ENCODE results near the gene SRD5A2.

The SRD5A2 gene

DNA sequence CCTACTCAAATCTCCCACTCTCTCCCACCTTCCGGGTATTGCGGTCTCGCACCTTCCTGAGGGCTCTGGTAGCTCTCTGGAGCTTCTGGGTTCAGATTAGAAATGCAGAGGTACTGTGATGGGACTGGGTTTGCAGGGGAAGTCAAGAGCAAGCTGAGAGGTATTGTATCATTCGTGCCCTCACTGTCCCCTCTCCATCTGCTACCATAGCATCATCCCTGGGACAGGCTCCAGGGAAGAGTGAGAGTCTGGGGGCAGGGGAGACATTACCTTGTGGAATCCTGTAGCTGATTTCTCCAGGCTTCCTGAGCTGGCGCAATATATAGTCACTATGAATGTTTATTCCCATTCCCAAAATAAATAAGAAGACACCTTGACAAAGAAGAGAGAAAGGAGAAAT is 49.6 kb downstream of the SRD5A2 start:
- DNase-seq = no peak

DNA sequence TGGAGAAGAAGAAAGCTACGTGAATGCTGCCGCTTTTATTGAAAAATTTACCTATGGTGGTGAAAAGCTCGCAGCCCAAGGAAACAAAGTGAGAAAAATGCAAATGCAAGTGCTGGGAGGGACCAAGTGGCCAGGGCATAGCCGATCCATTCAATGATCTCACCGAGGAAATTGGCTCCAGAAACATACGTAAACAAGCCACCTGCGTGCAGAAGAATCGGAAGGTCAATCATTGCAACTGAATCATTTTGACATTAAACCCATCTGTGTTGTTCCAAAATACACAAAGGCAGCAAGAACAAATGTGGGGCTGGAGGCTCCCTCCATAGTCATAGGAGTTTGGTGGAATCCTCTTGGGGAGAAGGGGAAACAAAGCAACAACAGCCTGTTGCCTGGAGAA is 51.5 kb downstream of the SRD5A2 start:
- no peak for DNase-seq

DNA sequence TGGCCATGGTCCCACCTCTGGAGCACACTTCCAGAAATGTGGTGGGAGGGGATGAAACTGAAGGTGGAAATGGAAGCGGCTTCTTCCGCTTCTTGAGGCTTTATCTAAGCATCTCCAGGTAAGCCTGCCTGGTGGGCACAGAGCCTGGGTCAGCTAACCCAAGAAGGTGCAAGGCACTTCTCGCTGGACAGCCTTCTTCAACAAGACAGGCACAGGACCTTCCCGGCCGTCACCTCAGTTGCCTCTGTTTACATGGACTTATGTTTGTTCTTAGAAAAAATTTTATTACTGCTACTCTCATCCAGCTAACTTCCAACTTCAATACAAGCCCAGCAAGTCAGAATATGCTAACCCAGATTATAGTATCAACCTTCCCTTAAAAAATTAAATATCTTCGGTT is 51.9 kb downstream of the SRD5A2 start:
- no peak for DNase-seq

DNA sequence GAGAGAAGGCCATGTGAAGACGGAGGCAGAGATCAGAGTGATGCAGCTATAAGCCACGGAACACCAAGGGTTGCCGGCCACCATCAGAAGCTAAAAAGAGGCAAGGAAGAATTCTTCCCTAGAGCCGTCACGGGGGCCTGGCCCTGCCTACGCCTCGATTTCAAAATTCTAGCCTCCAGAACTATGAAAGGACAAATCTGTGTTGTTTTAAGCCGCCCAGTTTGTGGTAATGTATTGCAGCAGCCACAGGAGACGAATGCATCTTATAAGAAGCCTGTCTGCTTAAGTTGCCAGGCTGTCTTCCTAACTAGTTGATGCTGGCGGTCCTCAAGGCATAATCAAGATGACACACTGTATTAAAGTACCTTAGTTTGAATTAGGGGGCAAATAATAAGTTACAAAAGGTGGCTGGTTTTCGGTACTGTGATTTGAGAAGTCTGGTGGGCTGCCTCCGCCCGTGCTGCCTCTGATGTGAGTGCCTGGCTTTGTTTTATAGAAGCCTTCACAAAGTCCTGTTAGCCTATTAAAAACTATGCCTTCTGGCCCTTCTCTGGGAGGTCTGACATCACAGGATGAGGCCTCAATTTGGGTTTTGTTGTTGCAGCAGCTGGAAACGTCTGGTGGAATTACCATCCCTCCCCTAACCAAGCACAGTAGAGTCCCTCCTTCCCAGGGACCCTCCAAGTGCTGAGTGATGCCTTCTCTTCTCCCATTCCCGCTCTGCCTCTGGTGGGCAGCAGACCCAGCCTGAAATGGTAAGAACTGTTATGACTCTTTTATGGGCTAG is 53.6 kb downstream of the SRD5A2 start:
- no peak for DNase-seq

DNA sequence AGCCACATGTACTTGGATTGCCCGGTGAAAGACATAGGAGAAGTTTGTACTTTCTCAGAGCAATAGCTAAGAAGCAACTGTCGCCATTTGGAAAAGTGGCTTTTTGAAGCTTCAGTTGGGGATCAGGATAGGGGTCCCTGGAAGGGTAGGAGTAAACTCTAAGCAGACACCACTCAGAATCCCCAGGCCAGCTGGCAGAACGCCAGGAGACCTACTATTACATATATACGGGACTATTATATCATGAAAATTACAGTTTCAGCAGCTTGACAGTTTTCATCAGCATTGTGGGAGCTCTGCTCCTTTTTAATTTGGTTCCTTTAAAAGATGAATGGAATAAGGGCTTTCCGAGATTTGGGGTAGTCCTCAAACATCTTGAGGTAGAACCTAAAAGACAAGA is 54.9 kb downstream of the SRD5A2 start:
- no peak for DNase-seq

DNA sequence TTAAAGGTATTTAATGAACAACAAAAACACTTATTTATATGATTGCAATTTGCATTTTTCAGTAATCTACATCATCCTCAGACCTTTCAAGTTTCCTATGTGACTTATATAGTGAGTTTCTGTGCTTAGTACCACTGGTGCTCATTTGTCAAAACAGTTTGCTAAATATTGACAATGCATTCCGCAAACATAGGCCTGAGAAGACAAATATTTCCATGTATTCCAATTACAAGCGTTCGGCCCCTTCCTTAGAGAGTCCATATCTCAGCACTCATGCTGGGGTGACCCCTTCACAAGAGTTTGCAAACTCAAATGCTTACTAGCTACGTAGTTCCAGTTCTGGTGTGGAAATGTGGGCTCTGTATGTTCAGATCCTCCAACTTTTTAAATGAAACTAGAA is 56.1 kb downstream of the SRD5A2 start:
- no peak for DNase-seq

DNA sequence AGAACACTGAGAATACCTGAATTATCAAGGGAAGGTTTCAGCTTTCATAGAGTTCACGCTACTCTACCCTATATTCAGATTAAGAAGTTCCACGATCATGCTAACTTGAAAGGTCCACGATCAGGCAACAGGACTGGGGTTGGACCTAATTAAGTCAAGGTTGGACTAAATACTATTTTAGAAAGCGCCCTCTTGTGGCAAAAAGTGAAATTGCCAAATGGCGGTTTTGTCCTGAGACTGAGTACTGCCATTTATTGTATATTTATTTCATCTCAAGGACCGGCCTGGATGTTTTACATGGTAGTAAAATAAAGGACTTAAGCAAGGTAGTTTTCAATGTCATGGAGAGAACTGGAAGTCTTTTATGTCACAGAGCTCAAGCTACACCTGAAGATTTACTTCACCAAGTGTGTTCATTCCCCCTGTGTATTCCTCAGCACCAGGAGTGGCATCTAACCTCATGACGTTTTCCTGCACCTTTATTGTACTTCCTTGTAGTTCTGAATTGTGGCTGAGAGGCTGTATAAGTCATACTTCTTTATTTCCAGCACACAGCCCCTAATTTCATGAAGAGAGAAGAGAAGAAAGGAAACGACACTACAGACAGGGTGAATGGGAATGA is 56.8 kb downstream of the SRD5A2 start:
- DNase-seq = peak; percentile 38

DNA sequence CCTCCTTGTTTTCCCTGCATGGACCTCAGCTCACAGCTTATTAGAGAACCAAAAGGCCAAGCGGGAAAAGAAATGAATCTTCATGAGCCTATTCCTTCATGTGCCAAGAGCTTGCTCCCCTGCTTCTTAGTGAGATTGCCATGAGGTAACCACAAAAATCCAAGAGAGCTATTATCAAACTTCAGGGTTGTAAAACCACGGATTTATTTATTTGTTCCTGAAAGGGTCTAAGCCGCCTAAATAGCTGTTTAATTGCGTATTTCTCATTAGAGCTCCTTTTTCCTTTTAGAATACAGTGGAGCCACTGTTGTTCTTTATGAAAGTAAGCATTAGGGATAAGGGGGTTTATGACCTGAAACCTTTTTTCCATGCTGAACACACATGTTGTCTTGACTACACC is 58.0 kb downstream of the SRD5A2 start:
- DNase-seq = no peak

DNA sequence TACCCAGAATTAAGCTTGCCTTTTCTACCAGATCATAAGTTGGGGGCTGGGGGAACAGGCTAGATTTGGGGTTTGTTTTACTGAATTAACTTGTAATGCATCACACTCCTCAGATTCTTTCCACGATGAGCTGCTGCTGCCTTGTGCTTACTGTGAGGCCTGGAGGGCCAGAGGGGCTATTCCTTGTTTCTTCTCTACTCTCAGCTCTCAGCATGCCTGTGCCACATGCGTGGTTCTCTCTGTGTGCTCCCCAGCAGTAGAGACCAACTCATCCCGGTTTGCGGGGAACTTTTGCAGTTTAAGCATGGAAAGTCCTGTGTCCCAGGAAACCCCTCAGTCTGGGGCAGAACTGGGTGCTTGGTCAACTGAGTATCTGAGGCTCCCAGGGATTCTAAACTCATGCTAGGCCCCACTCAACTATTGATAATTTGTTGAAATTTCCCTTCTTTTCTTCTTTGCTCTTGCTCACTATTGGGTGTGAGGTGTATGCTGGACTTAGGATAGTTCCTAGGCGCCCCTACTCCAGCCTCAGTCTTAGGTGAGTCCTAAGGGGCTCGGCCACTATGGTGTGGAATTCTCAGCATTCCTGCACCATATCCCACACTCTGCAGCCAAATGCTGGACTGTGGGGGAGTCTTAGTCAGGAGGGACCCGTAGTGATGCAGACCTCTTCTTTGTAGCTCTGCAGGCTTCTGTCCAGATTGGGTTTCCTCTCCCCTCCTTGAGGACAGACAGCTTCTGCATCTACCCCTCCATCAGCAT is 63.1 kb downstream of the SRD5A2 start:
- DNase-seq = no peak

DNA sequence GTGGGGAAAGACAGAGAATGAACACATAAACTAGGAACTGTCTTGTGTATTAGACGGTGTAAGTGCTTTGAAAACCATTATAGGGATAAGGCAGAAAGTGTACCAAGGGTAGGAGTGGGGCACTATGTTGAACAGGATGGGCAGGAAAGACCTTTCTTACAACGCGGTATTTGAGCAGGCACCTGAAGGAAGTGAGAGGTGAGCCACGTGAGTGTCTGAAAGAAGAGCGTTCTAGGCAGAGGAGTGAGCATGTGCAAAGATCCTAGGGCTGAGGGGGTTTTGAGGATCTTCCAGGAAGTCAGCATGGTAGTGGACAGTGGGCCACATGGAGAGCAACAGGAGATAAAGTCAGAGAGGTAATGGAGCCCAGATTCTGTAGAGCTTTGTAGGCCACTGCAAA is 65.2 kb downstream of the SRD5A2 start:
- no peak for DNase-seq

DNA sequence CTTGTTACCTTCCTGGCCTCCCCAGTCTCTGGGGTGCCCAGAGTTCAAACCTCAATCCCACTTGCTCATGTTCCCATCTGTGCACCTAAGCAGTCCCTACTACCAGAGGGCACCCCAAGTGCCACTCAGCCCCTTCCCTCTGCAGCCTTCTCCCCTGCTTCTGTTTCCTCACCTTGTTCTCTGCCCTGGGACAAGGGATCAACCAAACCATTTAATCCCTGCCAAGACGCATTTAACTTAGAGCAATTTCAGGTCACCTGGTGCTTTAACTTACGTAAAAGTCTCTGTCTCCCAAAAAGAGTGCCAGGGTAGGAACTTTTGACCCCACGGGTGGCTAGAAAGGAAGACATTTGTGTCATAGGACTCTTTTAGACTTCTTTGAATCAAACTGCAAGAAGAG is 67.2 kb downstream of the SRD5A2 start:
- no peak for DNase-seq

DNA sequence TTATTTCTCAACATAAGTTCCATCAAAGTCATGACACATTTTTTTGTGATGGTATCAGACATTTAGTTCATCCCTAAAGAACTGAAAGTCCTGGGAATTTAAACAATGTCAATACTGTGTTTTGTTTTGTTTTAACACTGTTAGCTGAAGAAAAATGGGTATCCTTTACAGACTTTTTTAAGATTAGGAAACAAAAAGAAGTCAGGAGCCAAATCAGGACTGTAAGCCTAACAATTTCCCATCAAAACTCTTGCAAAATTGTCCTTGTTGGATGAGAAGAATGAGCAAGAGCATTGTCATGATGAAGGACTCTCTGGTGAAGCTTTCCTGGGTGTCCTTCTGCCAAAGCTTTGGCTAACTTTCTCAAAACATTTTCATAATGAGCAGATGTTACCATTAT is 69.4 kb downstream of the SRD5A2 start:
- DNase-seq = no peak

DNA sequence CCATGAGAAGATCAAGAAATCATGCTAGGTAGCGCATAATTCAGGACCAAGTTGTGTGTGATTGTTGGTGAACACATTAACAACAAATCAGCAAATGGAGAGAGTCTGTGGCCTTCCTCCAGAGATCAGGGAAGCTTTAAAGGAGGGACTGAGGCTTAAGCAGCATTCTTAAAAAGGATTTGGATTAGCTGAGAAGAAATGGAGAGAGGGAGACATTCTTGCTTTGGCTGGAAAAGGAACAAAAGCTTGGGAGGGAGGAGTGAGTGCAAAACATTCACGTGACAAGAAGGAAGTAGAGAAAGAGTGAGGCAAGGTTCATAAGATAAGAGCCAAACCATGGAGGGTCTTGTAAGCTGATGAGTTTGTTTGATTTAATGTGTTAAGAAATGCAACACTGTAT is 75.6 kb downstream of the SRD5A2 start:
- DNase-seq = no peak

DNA sequence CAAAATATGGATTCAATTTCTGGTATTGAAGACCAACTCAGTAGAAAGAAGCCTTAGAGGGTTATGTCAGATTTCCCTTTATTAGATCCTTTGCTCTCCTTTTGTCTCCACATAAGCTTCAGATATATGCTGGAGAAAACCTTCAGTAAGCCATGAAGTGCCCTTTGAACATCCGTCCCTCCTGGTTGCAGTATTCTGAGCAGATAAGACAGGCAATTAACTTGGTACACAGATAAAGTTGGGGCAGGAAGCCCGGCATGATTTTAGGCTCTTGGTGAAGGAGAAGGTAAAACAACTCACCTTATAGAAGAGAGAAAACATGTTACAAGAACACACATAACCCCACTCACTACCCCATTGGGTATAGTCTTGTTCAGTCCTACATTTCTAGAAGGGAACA is 76.4 kb downstream of the SRD5A2 start:
- DNase-seq = no peak

DNA sequence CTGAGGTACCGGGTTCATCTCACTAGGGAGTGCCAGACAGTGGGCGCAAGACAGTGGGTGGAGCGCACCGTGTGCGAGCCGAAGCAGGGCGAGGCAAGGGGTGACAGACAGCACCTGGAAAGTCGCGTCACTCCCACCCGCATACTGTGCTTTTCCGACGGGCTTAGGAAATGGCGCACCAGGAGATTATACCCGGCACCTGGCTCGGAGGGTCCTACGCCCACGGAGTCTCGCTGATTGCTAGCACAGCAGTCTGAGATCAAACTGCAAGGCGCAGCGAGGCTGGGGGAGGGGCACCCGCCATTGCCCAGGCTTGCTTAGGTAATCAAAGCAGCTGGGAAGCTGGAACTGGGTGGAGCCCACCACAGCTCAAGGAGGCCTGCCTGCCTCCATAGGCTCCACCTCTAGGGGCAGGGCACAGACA is 84.3 kb downstream of the SRD5A2 start:
- DNase-seq = peak; percentile 59

DNA sequence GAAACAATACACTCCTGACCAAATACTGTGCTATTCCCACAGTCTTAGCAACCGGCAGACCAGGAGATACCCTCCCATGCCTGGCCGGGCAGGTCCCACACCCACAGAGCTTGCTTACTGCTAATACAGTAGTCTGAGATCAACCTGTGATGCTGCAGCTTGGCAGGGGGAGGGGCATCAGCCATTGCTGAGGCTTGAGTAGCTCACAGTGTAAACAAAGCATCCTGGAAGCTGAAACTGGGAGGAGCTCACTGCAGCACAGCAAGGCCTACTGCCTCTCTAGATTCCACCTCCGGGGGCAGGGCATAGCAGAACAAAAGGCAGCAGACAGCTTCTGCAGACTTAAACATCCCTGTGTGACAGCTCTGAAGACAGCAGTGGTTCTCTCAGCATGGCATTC is 91.4 kb downstream of the SRD5A2 start:
- DNase-seq = peak; percentile 20

DNA sequence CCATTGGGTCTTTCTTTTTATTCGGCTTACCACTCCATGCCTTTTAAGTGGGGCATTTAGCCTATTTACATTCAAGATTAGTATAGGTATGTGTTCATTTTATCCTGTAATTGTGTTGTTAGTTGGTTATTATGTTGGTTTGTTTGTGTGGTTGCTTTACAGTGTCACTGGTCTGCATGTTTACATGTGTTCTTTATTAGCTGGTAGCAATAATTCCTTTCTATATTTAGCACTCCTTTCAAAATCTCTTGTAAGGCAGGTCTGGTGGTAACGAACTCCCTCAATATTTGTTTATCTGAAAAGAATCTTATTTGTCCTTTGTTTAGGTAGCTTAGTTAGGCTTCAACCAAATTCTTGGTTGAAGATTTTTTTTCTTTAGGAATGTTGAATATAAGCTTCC is 97.5 kb downstream of the SRD5A2 start:
- no peak for DNase-seq

DNA sequence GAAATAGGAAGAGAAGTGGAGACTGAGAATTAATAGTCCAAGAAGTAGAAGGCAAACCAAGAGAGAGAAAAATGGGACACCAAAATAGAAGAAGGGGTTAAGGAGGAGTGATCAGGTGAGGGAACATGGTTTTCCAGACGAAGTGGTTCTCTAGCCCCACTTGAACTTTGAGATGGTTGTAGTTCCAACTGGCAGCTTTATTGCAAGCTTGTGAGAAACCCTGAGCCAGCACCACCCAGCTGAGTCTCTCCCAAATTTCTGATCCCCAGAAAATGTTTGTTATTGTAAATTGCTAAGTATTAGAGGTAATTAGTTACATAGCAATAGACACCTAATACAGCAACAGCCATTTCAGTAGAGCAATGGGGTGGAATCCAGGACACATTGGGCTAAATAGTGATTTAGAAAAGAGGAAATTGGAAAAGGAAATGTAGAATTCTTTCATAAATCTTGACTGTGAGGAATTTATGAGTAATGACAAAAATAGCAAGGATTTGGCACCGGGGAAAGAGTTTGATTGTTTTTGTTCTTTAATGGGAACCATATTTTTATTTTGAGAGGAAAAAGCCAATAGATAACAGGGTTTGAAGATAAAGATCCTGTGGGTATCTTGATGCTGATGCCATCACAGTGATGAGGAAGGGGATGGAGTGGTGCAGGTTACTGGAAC is 104.1 kb downstream of the SRD5A2 start:
- no peak for DNase-seq

DNA sequence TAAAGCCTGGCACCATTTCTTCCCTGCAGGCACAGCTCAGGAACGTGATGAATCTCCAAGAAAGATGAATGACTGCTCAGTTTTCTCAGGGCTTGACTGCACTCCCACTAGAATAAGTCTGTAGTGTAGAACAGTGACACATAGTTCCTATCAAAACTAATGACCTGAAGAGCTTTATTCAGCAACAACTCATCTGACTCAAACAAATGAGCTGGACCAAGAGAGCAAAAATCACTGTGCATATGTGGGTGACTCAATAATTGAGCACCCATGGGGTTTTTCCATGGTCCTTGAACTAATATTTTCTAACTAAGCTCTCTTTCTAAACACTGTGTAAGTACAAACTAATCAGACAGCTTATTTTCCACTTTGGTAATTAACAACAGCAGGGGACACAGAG is 105.0 kb downstream of the SRD5A2 start:
- no peak for DNase-seq

DNA sequence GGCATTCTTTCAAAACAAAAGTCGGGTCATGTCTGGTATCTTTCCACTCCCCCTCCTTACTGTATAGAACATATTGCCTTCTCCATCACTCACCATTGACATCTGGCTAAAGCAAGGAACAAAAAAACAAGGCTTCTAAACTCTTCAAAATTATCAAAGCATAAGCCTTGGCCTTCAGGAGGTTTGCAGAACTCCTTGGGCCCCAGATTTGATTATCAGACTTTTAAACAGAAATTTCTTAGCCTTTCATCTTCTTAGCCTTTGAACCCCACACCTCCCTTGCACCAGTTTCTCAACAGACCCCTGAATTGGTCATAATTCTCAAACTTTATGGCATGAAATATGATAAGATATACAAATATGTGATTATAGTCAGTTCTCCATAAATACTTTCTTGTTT is 106.4 kb downstream of the SRD5A2 start:
- no peak for DNase-seq
